DMS53 (cell line): Measurements from ENCODE around the gene ASB4.
"Not testable (repeated sequence)": the region's sequence is repeated elsewhere in the genome, so short reads cannot be mapped to it uniquely, and the experiment has no call there.

ENCODE experiments used
- DNase-seq: peaks from one replicate; lab custom pipeline; 2025; lab: John Stamatoyannopoulos, UW

Gene ASB4

GRCh38 chr7:95485391-95486123 is at the start of gene ASB4:
ASB4 (plus strand) TSS chr7:95485943; CDS start chr7:95485972, 29 bp downstream.
- DNase-seq = peak; percentile 30

- DNase-seq = no peak
Measured at GRCh38 chr7:95436407-95436806, 49.3 kb upstream of the ASB4 start.

GRCh38 chr7:95440394-95441038 is 45.2 kb upstream of the ASB4 start:
- DNase-seq = no peak

GRCh38 chr7:95441042-95441823 is 44.5 kb upstream of the ASB4 start:
- no peak for DNase-seq

GRCh38 chr7:95444796-95445195 is 40.9 kb upstream of the ASB4 start:
- no peak for DNase-seq

- DNase-seq = no peak
Measured at GRCh38 chr7:95446618-95447017, 39.1 kb upstream of the ASB4 start.

GRCh38 chr7:95454438-95455045 is 31.2 kb upstream of the ASB4 start:
- no peak for DNase-seq

- no peak for DNase-seq
Measured at GRCh38 chr7:95457947-95458346, 27.8 kb upstream of the ASB4 start.

GRCh38 chr7:95460653-95461052 is 25.1 kb upstream of the ASB4 start:
- DNase-seq = not testable (repeated sequence)

GRCh38 chr7:95467912-95468607 is 17.7 kb upstream of the ASB4 start:
- no peak for DNase-seq

GRCh38 chr7:95469187-95469586 is 16.6 kb upstream of the ASB4 start:
- peak; percentile 55 for DNase-seq

GRCh38 chr7:95469848-95470247 is 15.9 kb upstream of the ASB4 start:
- DNase-seq = peak; percentile 97

- peak; percentile 96 for DNase-seq
Measured at GRCh38 chr7:95470452-95470851, 15.3 kb upstream of the ASB4 start.

GRCh38 chr7:95471071-95471470 is 14.7 kb upstream of the ASB4 start:
- peak; percentile 63 for DNase-seq

GRCh38 chr7:95472581-95473161 is 13.1 kb upstream of the ASB4 start:
- DNase-seq = peak; percentile 40

- DNase-seq = peak; percentile 46
Measured at GRCh38 chr7:95473276-95473985, 12.3 kb upstream of the ASB4 start.

- DNase-seq = peak; percentile 53
Measured at GRCh38 chr7:95476072-95476847, 9.5 kb upstream of the ASB4 start.

GRCh38 chr7:95476904-95477594 is 8.7 kb upstream of the ASB4 start:
- DNase-seq = peak; percentile 94
